GM23338 (cell line): Measurements from ENCODE around the gene GPRIN1. TPM values are rescaled to one million over a fixed set of nuclear protein-coding genes. Genes with fewer than 3 reads are reported as not detected.

Source experiments
- ATAC-seq: fragments of 200-7000 bp; cut with Tn5 transposase; 3 replicates; pipeline ENCODE4 v1.9.1; 2020
- DNase-seq: peaks from one replicate; pipeline ENCODE4 v3.0.0-alpha.2; 2015; ENCODE audit warnings: low spot score
- H2AFZ ChIP-seq: fragments of 200-600 bp; sonication (generic); 2 replicates; pipeline ENCODE4 v1.8.0; 2016; ENCODE audit warnings: antibody characterized with exemption, mild to moderate bottlenecking, moderate library complexity
- H3F3A ChIP-seq: fragments of 200-600 bp; sonication (generic); replicated peaks from 2 replicates; pipeline ENCODE4 v1.8.0; 2017; ENCODE audit warnings: antibody characterized with exemption, mixed run types, low read depth
- H3K27ac ChIP-seq: fragments of 200-600 bp; sonication (generic); 2 replicates; pipeline ENCODE4 v1.6.1; 2016; ENCODE audit warnings: low read depth
- H3K27me3 ChIP-seq: fragments of 200-600 bp; sonication (generic); 2 replicates; pipeline ENCODE4 v1.8.0; 2016; ENCODE audit warnings: mild to moderate bottlenecking, mixed run types, moderate library complexity; ENCODE audit not compliant: insufficient read depth
- H3K36me3 ChIP-seq: fragments of 200-600 bp; sonication (generic); 2 replicates; pipeline ENCODE4 v1.8.0; 2016; ENCODE audit warnings: mild to moderate bottlenecking; ENCODE audit not compliant: insufficient read depth
- H3K4me1 ChIP-seq: fragments of 200-600 bp; sonication (generic); 2 replicates; pipeline ENCODE4 v1.8.0; 2016; ENCODE audit warnings: mild to moderate bottlenecking, moderate library complexity; ENCODE audit not compliant: insufficient read depth
- H3K4me2 ChIP-seq: fragments of 200-600 bp; sonication (generic); 2 replicates; pipeline ENCODE4 v1.7.1; 2017; ENCODE audit warnings: mixed run types
- H3K4me3 ChIP-seq: fragments of 200-600 bp; sonication (generic); 2 replicates; pipeline ENCODE4 v1.6.1; 2016; ENCODE audit warnings: mixed run types
- H3K79me2 ChIP-seq: fragments of 200-600 bp; sonication (generic); replicated peaks from 2 replicates; pipeline ENCODE4 v1.8.0; 2017; ENCODE audit warnings: mild to moderate bottlenecking; ENCODE audit not compliant: insufficient read depth
- H3K9me2 ChIP-seq: fragments of 200-600 bp; sonication (generic); 2 replicates; pipeline ENCODE4 v1.8.0; 2017; ENCODE audit not compliant: insufficient read depth
- H4K20me1 ChIP-seq: fragments of 200-600 bp; sonication (generic); replicated peaks from 2 replicates; pipeline ENCODE4 v1.8.0; 2017; ENCODE audit warnings: mild to moderate bottlenecking; ENCODE audit not compliant: insufficient read depth
- H3K27ac Mint-ChIP-seq: 2 replicates; pipeline ENCODE4 v1.8.0; 2020; ENCODE audit warnings: inconsistent platforms, mild to moderate bottlenecking, moderate library complexity, mixed read lengths
- H3K27me3 Mint-ChIP-seq: 3 replicates; pipeline ENCODE4 v1.8.0; 2022; ENCODE audit warnings: low read depth, mild to moderate bottlenecking, moderate library complexity, mixed read lengths, inconsistent platforms; ENCODE audit not compliant: insufficient read depth, poor library complexity
- H3K36me3 Mint-ChIP-seq: 3 replicates; pipeline ENCODE4 v1.8.0; 2021; ENCODE audit warnings: low read depth, mild to moderate bottlenecking, inconsistent platforms, moderate library complexity, mixed read lengths
- H3K4me1 Mint-ChIP-seq: 3 replicates; pipeline ENCODE4 v1.8.0; 2020; ENCODE audit warnings: mild to moderate bottlenecking, inconsistent platforms, mixed read lengths
- H3K4me3 Mint-ChIP-seq: 3 replicates; pipeline ENCODE4 v1.8.0; 2021; ENCODE audit warnings: moderate library complexity, mild to moderate bottlenecking, inconsistent platforms, mixed read lengths
- H3K9me3 Mint-ChIP-seq: 3 replicates; pipeline ENCODE4 v1.8.0; 2020; ENCODE audit warnings: moderate library complexity, mild to moderate bottlenecking, inconsistent platforms, mixed read lengths
- EZH2phosphoT487 ChIP-seq: fragments of 200-600 bp; sonication (generic); IDR thresholded peaks from one replicate; pipeline ENCODE4 v1.8.1; 2018; ENCODE audit warnings: antibody characterized with exemption; ENCODE audit not compliant: unreplicated experiment
- JUNB ChIP-seq: IDR thresholded peaks from one replicate; pipeline ENCODE4 v1.6.1; 2016; ENCODE audit warnings: antibody characterized with exemption; ENCODE audit not compliant: unreplicated experiment
- ZNF114 ChIP-seq: fragments of 250-450 bp; sonication (Bioruptor Pico); IDR thresholded peaks from 2 replicates; pipeline ENCODE4 v1.5.0; 2020; ENCODE audit warnings: mild to moderate bottlenecking, moderate library complexity
- ZNF331 ChIP-seq: fragments of 250-450 bp; sonication (Bioruptor Pico); IDR thresholded peaks from 2 replicates; pipeline ENCODE4 v1.5.0; 2020; ENCODE audit warnings: low read depth, mild to moderate bottlenecking, moderate library complexity
- polyA plus RNA-seq: library from polyadenylated mRNA; unstranded; fragments of >200 nt; fragmentation: Nextera tagmentation; extraction: Ambion mirVana; gene quantifications from 2 replicates; pipeline ENCODE4 v1.2.1, GENCODE V29; 2016
- total RNA-seq: library from RNA; depleted of rRNA; stranded (reverse); fragments of >200 nt; shearing (Covaris generic); gene quantifications from 2 replicates; pipeline ENCODE4 v1.2.3, GENCODE V29; 2014
- TF ChIP-seq, protein P1 (sequence below): fragments of 250-450 bp; sonication (Bioruptor Pico); IDR thresholded peaks from 2 replicates; pipeline ENCODE4 v1.5.0; 2020; ENCODE audit warnings: mild to moderate bottlenecking, moderate library complexity
- TF ChIP-seq, protein P2 (sequence below), 2 experiments: fragments of 200-600 bp in 1 of 2; sonication (generic) in 1 of 2; conservative IDR thresholded peaks; 2 replicates each; pipeline versions ENCODE4 v1.5.1 to v1.6.1; 2016 to 2017; ENCODE audit warnings: antibody characterized with exemption in 2 of 2, low read depth in 2 of 2, mild to moderate bottlenecking in 2 of 2, moderate library complexity in 1 of 2

Gene GPRIN1
- total and polyA plus RNA-seq, 2 experiments from 2014 or later: 3.8 to 14.6 TPM

DNA sequence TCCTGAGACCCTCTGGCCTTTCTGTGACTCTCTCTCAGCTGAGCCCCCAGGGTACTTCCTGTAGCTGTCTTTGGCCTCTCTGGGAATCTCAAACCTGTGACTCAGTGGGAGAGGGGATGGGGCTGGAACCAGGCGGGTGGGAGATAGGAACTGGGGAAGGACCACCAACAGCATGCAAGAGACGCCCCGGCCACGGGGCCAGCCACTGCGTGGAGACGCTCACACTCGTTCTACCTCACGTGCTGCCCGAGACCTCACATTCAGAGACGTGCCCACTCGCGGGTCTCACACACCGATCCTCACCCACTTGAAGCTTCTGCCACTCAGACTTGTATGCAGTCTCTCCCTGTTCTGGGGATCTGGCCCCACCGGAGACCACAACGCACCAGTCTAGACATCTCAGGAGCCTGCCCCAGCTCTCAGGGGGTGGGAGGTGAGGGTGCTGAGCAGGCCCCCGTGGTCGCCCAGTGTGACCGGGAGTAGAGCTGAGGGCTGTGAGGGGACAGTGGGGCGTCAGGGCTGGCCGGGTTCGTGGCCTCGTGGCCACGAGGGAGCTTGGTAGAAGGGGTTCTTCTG is 13.8 kb downstream of the GPRIN1 start (continued):
- TF ChIP-seq, protein P1, sequence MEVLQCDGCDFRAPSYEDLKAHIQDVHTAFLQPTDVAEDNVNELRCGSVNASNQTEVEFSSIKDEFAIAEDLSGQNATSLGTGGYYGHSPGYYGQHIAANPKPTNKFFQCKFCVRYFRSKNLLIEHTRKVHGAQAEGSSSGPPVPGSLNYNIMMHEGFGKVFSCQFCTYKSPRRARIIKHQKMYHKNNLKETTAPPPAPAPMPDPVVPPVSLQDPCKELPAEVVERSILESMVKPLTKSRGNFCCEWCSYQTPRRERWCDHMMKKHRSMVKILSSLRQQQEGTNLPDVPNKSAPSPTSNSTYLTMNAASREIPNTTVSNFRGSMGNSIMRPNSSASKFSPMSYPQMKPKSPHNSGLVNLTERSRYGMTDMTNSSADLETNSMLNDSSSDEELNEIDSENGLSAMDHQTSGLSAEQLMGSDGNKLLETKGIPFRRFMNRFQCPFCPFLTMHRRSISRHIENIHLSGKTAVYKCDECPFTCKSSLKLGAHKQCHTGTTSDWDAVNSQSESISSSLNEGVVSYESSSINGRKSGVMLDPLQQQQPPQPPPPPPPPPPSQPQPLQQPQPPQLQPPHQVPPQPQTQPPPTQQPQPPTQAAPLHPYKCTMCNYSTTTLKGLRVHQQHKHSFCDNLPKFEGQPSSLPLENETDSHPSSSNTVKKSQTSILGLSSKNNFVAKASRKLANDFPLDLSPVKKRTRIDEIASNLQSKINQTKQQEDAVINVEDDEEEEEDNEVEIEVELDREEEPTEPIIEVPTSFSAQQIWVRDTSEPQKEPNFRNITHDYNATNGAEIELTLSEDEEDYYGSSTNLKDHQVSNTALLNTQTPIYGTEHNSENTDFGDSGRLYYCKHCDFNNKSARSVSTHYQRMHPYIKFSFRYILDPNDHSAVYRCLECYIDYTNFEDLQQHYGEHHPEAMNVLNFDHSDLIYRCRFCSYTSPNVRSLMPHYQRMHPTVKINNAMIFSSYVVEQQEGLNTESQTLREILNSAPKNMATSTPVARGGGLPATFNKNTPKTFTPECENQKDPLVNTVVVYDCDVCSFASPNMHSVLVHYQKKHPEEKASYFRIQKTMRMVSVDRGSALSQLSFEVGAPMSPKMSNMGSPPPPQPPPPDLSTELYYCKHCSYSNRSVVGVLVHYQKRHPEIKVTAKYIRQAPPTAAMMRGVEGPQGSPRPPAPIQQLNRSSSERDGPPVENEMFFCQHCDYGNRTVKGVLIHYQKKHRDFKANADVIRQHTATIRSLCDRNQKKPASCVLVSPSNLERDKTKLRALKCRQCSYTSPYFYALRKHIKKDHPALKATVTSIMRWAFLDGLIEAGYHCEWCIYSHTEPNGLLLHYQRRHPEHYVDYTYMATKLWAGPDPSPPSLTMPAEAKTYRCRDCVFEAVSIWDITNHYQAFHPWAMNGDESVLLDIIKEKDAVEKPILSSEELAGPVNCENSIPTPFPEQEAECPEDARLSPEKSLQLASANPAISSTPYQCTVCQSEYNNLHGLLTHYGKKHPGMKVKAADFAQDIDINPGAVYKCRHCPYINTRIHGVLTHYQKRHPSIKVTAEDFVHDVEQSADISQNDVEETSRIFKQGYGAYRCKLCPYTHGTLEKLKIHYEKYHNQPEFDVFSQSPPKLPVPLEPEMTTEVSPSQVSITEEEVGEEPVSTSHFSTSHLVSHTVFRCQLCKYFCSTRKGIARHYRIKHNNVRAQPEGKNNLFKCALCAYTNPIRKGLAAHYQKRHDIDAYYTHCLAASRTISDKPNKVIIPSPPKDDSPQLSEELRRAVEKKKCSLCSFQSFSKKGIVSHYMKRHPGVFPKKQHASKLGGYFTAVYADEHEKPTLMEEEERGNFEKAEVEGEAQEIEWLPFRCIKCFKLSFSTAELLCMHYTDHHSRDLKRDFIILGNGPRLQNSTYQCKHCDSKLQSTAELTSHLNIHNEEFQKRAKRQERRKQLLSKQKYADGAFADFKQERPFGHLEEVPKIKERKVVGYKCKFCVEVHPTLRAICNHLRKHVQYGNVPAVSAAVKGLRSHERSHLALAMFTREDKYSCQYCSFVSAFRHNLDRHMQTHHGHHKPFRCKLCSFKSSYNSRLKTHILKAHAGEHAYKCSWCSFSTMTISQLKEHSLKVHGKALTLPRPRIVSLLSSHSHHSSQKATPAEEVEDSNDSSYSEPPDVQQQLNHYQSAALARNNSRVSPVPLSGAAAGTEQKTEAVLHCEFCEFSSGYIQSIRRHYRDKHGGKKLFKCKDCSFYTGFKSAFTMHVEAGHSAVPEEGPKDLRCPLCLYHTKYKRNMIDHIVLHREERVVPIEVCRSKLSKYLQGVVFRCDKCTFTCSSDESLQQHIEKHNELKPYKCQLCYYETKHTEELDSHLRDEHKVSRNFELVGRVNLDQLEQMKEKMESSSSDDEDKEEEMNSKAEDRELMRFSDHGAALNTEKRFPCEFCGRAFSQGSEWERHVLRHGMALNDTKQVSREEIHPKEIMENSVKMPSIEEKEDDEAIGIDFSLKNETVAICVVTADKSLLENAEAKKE (CRISPR knock-in tag): no peak
- TF ChIP-seq ZNF114 (CRISPR knock-in tag): no peak
- no peak for TF ChIP-seq EZH2phosphoT487
- TF ChIP-seq, protein P2, sequence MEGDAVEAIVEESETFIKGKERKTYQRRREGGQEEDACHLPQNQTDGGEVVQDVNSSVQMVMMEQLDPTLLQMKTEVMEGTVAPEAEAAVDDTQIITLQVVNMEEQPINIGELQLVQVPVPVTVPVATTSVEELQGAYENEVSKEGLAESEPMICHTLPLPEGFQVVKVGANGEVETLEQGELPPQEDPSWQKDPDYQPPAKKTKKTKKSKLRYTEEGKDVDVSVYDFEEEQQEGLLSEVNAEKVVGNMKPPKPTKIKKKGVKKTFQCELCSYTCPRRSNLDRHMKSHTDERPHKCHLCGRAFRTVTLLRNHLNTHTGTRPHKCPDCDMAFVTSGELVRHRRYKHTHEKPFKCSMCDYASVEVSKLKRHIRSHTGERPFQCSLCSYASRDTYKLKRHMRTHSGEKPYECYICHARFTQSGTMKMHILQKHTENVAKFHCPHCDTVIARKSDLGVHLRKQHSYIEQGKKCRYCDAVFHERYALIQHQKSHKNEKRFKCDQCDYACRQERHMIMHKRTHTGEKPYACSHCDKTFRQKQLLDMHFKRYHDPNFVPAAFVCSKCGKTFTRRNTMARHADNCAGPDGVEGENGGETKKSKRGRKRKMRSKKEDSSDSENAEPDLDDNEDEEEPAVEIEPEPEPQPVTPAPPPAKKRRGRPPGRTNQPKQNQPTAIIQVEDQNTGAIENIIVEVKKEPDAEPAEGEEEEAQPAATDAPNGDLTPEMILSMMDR (conservative IDR thresholded peaks at IDR 0.05; ENCODE audit: low read depth in 2 of 2): no peak
- TF ChIP-seq JUNB: no peak

DNA sequence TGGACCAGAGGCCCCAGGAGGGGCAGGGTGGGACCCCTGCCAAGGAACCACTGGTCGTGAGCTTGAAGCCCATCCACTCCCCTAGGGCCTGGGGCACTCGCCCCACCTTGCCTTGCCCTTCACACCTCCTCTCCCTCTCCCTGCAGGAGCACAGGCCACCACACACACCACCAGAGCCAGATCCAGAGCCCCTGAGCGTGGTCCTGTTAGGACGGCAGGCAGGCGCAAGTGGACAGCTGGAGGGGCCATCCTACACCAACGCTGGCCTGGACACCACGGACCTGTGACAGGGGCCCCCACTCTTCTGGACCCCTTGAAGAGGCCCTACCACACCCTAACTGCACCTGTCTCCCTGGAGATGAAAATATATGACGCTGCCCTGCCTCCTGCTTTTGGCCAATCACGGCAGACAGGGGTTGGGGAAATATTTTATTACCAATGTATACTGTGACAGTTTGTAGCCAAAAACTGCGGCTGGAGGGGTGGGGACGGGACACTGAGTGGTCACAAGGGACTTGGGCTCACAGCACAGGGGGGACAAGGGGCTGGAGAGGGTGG is 14.5 kb downstream of the GPRIN1 start:
- Histone ChIP-seq H3K27ac (no peak overlapping the region), H3K4me2 (no peak overlapping the region), H3K79me2 (no peaks in the 10 kb centered on the region), H3K27me3 (peaks cover 16% of the 10 kb centered on the region), H2AFZ (no peak overlapping the region), H3K4me1 (no peaks in the 10 kb centered on the region), H3F3A (peaks cover 3% of the 10 kb centered on the region; the same call in 1 of the 2 replicates), H3K4me3 (no peak overlapping the region), H3K36me3 (no peaks in the 10 kb centered on the region), H3K9me2 (peaks cover 9% of the 10 kb centered on the region), H4K20me1 (no peaks in the 10 kb centered on the region)
- DNase-seq (no peak), ATAC-seq (no peak)
- no peaks in the 10 kb centered on the region; the same call in 2 of the 3 replicates for H3K4me1 Mint-ChIP-seq
- no peak overlapping the region for H3K27ac Mint-ChIP-seq
- peaks cover 22% of the 10 kb centered on the region for H3K27me3 Mint-ChIP-seq
- peaks cover 13% of the 10 kb centered on the region for H3K9me3 Mint-ChIP-seq
- H3K36me3 Mint-ChIP-seq: peaks cover 24% of the 10 kb centered on the region
- H3K4me3 Mint-ChIP-seq: no peak overlapping the region
- TF ChIP-seq, protein P1 (CRISPR knock-in tag): no peak
- TF ChIP-seq ZNF114 (CRISPR knock-in tag): no peak
- no peak for TF ChIP-seq ZNF331 (CRISPR knock-in tag)
- no peak for TF ChIP-seq JUNB
